HG03039 (cell line): ENCODE results near the gene CALN1.
"Not testable (repeated sequence)": the region's sequence is repeated elsewhere in the genome, so short reads cannot be mapped to it uniquely, and the experiment has no call there.

Experiments used
- ATAC-seq: cut with Tn5 transposase; IDR thresholded peaks from one replicate; pipeline ENCODE4 v1.9.1; 2021; ENCODE audit warnings: mild to moderate bottlenecking, moderate library complexity; ENCODE audit not compliant: unreplicated experiment

CALN1 gene

GRCh38 chr7:71768450-71768849 lies 643.7 kb downstream of the CALN1 start:
- ATAC-seq: no peak

GRCh38 chr7:71766016-71766415 lies 646.1 kb downstream of the CALN1 start:
- ATAC-seq: no peak

- no peak for ATAC-seq
Observed at GRCh38 chr7:71761336-71761735, 650.8 kb downstream of the CALN1 start.

GRCh38 chr7:71754828-71755227 lies 657.3 kb downstream of the CALN1 start:
- ATAC-seq: no peak

- ATAC-seq: no peak
Observed at GRCh38 chr7:71753956-71754664, 658.0 kb downstream of the CALN1 start.

GRCh38 chr7:71753236-71753635 lies 658.9 kb downstream of the CALN1 start:
- ATAC-seq: no peak

- no peak for ATAC-seq
Observed at GRCh38 chr7:71752171-71752935, 659.8 kb downstream of the CALN1 start.

GRCh38 chr7:71750290-71750689 lies 661.8 kb downstream of the CALN1 start:
- no peak for ATAC-seq

GRCh38 chr7:71746006-71746405 lies 666.1 kb downstream of the CALN1 start:
- no peak for ATAC-seq

- no peak for ATAC-seq
Observed at GRCh38 chr7:71740174-71740560, 672.0 kb downstream of the CALN1 start.

GRCh38 chr7:71739520-71740173 lies 672.5 kb downstream of the CALN1 start:
- no peak for ATAC-seq

- not testable (repeated sequence) for ATAC-seq
Observed at GRCh38 chr7:71737931-71738540, 674.1 kb downstream of the CALN1 start.

GRCh38 chr7:71735961-71736556 lies 676.1 kb downstream of the CALN1 start:
- no peak for ATAC-seq

- no peak for ATAC-seq
Observed at GRCh38 chr7:71733107-71733870, 678.8 kb downstream of the CALN1 start.

- no peak for ATAC-seq
Observed at GRCh38 chr7:71731740-71732139, 680.4 kb downstream of the CALN1 start.
